Amniotic stem cell (primary cell): Measurements from ENCODE around the gene MACROH2A1.

Experiments
- DNase-seq: peaks from one replicate; lab custom pipeline; 2025; lab: John Stamatoyannopoulos, UW

Gene MACROH2A1

DNA sequence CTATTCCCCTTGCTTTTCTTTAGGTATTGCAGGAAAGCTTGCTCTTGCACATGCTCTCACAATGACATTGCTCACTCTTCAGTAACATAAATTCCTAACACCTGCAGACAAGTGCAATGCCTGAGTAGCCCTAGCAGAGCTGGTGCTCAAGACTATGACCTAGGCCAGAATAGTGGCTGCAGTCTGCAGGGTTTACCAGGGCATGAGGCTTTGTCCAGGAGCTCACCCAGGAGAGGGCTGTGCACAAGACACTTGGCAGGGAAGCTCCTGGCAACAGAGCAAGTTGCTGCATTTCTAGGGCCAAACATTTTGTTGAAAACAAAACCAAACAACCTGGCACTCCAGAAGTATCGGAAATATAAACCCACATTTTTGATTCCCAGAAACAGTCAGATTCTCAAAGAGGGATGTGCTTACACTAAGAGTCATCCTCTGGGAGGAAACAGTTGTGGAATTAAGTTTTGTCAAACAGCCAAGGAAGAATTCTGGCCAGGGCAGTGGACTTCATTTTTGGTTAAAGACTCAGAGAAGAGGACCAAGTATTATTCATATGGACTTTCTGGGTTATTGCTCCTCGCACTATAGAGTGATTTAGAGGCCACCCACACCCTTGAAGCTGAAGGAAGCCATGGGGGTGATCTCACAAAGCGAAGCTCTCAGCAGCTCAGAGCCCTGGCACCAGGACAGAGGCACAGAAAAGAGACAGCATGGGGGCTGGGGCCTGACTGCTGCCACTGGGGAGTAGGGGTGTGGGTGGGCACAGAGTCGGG, 44.9 kb downstream of the MACROH2A1 start:
- DNase-seq: peak; percentile 85

DNA sequence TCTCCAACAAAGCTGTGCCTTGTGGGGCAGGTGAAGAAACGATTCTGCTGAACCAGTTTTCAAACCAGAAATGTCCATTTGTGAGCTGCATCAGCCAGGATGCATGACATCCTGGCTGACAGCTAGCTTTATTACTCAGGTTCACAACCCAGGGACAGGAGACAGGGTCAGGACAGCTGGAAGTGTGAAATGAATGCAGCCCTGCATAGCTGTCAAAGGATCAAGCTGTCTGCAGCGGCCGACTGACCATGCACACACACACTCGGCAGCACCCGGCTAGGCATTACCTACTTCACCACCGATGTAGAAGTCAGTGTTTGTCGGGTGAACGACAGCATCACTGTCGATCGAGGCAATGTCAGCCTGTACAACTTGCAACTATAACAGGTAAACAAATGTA, 48.5 kb downstream of the MACROH2A1 start:
- no peak for DNase-seq

DNA sequence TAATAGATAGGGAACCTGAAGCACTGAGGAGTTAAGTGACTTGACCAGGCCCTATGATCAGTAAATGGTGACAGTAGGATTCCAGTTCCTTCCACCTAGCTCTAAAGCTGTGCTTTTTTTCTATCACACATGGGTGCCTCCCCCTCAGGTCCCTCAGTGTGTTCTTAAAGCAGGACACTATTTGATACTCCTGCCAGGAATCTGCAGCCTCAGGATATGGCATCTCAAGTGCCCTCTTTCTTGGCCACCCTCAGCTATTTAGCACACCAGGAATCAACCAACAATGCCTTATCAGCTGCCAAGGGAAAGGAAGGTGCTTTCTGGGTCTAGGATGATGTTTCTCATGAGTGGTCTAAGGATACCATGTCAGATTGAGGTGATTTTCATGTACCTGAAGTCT, 49.1 kb downstream of the MACROH2A1 start:
- DNase-seq: no peak

DNA sequence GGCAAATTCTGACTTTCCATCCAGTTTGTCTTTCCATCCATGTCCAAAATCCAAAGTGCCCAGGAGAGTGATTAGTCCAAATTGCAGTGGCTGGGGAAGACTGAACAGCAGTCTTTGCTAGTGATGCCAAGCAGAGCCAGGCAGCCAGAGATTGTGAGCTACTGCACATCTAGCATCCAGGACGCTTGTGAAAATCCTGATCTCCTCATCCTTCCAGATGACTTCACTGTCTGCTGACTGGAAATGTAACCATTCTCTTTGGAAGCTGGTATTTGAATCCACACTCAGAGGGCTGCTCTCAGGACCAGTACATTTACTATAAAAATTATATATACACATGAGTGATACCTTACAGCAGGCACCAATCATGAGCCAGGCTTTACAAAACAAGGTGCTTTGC, 49.6 kb downstream of the MACROH2A1 start:
- DNase-seq: no peak

DNA sequence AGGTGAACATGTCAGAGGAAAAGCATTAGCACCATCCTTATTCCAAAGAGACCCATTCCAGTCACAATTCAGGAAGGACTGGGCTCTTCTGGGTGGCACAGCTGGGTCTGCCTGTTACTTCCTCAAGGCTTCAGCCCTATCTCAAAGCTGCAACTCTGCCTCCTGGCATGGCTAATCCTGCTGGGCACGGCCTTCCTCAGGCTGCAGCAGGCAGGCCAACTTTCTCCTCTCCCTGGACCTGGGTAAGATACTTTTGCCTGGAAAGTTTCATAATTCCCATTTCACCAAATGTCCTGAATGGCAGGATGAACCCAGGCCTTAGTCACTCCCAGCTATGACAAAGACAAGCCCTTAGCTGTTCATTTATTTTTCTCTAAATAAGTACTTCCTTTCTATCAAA, 50.1 kb downstream of the MACROH2A1 start:
- no peak for DNase-seq

DNA sequence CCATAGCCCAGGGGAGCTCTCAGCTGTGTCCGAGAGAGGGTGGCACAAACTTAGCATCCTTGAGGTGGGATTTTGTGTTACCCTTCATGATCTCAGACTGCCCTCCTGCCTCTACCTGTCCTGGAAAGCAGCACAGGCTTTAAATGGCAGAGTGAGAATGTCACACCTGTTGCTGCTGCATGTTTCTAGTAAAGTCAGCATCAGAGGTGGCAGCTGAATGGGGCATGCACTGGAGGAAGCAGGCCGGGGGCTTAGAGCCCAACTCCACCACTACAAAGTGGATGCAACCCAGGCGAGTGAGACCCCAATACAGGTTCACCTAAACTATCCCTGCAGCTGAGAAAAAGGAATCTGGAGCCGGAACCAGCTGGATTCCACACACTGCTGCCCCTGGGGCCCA, 51.6 kb downstream of the MACROH2A1 start:
- DNase-seq: no peak

DNA sequence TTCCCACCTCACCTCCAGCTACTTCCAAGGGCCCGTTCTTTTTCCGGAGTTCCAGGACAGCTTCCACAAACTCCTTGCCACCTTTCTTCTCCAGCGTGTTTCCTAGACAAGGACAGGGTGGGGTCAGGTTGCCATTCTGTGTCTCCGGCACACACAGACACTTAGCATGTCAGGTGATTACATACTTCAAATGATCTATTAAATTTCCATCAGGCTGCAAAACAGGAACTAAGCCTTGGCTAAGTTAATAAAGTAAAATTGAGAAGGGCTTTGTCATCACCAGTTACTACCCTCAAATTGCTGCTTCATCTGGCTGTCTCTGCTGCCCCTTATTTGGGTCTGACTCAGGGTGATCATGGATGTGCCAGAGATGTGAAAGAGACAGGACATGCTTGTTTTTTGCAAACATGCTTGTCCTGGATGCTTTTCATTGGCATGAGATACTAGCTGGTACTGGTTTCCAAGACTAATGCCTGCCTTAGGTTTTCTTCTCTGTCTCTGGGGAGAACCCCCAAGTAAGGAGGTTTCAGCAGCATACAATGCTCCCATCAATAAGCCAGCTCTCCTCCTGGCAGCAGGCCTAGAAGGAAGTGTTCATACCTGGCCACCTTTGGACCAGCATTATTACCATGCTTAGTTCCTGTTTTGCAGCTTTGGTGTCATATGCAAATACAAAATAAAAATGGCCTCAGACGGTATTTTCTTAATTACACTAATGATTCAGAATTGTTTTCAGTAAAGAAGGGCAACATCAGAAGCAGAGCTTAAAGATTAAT, 52.9 kb downstream of the MACROH2A1 start:
- DNase-seq: no peak

DNA sequence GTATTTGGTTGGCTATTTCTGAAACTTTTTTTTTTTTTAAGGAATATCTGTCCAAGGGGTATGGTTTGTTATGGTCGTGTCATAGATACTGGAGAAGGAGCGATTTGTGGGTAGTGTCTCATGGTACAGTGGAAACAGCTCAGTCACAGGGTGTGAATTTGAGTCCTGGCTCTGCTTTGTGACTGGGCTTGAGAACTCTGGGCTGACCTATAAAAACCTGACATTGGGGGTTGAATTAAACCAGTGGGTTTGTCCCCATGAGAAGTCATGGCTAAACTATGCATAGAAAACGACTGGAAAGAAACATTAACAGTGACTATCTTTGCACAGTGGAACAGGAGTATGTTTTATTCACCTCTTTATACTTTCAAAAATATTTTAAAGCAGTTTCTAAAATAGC, 54.7 kb downstream of the MACROH2A1 start:
- DNase-seq: no peak

DNA sequence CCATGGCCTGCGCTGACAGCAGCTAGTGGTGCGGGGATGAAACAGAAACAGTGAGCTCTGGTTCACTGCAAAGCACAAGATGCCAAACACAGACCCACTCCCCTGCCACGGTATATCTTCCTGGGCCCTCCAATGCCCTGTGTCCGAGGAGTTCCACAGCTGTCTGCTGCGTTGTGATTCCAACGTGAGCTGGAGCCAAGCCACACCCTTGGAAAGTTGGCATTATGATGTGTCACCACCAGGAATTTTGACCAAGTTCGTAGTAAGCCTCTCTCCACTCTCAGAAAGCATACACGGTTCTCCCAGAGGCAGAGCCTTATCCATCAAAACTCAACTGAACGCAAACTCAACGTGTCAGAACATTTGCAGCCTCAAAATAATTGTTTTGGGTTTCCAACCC, 55.6 kb downstream of the MACROH2A1 start:
- DNase-seq: no peak

DNA sequence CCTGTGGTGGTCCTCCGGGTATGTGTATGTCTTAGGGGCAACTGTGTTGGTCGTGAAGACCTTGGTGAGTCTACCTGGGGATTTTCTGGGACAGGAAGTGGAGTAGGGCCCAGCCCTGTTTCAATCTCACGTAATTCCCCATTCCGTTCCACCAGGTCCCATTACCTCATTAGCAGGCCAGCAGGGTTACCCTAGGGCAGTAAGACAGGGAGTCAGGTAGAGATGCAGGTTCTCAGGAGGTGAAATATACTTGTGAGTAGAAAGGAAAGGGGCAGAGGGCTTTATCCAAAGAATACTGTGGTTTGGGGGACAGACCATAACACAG, 56.5 kb downstream of the MACROH2A1 start:
- DNase-seq: no peak

DNA sequence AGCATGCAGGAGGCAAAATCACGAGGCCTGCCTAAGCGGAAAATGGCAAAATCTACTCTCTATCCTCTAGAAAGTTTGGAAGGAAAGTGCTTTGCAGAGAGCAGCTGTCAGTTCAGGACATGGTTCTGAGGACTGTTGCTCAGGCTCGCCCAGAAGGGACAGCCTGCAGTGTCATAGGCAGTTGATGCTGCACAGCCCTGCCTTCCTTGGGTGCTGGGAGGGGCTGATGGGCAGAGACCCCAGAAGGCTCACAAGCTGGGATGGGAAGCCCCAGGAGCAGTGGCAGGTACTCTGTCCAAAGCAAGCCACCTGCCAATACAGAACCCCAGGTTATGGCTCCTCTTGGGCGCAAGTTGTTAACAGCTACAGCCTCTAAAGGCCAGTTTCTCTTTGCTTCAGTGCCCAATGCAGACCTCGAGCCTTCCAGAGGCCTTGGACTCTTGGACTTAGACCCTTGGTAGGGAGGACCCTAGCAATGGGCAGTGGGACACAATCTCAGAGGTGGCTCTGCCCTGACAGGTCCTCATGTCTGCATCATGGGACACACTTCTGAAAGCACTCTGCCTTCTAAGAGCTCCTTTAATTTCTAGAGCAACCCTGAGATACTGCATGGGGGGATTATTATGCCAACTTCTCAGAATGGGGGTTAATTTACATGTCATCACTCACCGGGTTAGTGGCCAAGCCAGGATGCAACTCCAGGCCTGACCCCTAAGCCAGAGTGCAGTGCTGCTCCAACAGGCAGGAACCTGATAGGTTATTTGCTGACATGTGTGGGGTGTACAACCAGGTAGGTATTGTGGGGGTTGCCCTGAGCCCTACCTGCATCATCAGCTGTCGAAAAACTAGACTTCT, 57.1 kb downstream of the MACROH2A1 start:
- DNase-seq: no peak

DNA sequence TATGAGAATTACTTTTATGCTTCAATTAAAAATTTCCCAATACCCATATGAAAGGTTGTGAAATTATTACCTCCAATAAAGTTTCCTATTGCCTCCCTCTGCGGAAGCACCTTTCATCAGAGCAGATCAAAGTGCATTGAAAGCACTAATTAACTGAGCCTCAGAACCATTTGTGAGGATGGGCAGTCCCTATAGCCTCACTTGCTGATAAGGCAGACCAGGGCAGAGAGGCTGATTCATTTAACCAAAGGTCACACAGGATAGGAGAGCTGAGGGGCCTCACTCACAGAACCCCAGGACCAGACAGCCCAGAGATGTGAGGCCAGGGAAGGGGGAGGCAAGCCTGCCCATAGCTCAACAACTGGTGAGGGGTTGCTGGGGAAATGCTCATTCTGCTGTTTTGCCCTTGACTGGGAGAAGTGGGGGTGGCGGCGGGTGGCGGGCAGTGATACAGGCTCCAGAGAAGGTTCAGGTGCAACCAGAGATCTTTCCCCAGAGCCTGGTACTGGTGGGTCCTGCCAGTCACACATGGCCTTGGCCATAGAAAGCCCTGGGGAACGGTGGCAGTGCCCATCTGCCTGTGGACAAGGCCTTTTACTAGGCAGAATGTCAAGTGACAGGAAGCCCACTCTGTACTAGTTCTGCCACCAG, 57.9 kb downstream of the MACROH2A1 start:
- DNase-seq: no peak

DNA sequence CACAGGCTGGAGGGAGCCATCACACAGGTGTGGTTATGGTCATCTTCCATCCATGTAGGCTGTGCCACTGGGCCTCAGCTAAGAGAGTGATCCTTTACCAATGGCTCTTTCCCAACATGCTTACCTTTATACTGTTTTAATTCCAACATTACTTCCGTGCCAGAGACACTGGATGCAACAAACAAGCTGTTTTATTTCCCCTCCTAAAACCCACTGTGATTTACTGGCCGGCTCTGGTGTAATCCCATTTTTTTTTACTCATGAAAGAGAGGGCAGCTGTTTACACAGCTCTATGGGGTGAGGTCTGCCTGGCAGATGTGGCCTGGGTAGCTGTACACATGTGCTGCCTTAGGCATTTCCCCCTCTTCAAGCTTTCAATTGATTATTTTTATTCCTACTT, 58.5 kb downstream of the MACROH2A1 start:
- no peak for DNase-seq

DNA sequence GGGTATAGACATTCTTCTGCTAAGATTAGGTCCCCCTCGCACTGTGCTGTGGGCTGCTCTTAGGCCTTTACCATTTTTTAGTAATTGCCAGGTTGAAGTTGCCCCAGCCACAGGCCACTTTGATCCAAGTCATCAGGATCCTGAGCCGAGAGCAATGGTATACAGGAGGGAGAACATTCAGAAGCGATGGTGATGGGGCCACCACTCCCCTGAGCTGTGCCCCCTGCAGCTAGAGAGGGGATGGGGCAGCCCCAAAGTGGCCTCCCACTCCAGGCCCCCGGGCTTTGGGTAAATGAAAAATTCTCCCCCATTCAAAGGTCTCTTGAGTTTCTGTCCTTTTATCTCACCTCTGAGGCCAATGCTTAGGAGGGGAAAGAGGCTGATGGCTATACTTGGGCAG, 59.4 kb downstream of the MACROH2A1 start:
- no peak for DNase-seq

DNA sequence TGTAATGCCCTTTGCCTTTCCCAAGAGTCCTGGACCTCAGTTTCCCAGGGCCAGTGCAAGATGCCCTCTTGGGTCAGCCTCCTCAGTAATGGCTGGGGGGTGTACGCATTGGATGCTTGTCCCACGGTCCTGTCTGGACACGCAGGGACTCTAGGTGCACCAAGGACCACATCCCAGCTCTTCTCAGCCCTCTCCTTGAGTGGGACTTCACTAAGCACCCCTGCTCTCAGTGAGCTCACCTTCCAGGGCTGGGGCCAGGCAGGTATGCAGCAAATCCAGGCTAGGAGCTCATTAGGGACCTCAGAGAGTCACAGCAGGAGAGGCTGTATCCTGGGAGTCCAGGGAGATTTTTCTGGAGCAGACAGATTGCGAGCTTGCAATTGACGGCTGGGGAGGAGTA, 59.8 kb downstream of the MACROH2A1 start:
- no peak for DNase-seq

DNA sequence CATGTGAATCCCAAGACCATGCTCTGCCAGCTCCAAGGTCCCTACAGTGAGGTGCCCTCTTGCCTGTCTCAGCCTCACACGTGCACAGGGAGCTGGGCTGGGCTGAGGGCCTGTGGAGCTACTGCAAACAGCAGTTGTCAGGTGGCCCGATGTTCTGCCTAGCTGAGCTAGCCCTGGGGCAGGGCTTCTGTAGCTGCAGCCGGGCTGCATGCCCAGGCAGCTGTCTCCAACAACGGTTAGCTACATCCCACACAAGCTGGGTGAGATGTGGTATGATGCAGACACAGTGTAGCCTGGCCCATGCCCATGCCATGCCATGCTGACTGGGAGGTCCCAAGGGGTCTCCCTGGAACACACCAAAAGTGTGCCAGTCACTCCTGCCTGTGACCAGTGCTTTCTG, 62.0 kb downstream of the MACROH2A1 start:
- no peak for DNase-seq

DNA sequence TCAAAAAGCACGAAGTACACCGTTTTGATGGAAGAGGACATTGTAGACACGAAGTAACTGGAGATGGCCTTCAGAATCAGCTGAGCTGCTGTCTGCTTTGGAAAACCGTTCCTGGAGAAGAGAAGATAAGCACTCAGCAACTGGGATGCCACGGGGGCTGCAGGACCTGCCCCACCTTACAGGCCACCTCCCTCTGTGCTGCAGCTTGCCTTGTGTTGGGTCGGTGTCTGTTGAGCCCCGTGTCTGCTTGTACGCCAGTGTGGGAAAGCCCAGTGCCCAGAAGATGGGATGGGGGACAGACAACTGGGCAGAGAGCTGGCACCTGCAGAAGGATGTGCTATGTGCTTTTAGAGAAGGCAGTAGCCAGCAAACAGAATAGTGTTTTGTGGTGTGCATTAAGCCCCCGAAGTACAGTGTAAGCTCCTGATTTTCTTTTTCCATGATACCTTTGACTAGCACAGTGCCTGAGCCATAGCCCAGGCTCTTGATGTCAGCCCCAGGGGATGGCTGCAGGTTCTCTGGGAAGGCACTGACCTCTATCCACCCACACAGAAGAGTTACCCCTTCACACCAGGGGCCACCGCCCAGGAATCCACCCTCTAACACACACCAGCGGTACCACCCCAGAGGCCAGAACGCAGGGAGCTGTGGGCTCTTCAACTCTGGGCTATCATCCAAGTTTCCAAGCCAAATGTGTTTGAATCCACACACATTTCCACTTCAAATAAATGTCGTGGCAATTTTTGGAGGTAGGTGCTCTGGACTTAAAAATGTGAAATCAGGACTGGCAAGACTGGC, 63.8 kb downstream of the MACROH2A1 start:
- no peak for DNase-seq

DNA sequence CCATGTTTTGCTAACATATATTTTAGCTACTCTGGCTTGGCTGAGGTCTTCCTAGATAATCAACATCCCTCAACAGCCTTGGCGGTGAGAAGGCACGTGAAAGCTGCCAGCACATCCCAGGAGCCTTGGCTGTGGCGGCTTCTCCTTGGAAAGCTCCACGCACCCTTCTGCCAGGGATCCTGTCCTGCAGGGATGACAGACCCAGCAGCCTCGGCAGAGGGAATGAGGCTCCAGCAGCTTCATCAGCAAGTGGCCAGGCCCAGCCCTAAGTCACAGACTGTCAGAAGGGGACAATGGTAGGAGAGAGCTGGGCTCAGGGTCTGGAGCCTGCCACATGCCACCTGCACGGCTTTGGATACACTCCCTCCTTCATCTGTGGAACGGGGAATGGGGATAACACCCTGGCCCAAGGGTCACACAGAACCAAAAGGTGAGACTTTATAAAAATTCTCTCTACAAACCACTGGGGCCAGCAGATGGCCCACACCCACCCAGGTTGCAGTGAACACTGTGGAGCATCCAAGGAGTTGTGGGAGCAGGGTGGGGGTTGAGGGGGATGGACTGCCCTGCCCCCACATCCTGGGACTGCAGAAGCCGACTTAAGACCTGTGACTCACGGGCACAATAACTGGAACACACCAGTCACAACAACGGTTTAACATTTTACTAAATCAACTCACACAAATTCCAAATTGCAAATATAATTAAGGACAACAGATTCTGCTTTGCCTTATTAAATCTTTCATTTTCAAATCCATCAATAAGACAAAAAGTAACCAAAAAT, 65.1 kb downstream of the MACROH2A1 start:
- no peak for DNase-seq

DNA sequence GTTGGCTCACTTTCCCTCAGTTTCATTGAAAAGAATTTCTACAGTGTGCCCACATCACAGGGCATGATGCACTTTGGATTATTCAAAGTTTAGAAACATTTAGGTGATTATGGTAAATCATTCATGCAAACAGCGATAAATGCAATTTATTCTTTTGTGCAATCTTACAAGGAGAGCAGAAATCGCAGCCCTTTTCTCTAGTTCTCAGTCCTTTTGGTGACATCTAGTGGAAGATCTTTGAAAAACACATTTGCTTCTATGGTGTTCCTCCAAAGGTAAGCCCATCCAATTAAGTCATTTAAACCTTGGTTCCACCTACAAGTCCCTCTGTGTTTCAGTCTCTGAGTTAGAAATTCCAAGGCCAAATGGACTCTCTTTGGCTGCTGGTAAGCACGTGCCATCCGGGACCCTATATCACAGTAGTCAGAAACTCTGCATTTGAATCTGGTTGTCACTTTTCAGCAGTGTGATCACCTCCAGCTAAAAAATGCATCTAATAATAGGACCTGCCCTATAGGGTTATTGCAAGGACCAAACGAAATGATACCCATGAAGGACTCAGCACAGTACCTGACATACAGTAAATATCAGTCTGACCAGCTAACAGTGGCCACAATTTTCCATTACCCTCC, 66.4 kb downstream of the MACROH2A1 start:
- peak; percentile 75 for DNase-seq

DNA sequence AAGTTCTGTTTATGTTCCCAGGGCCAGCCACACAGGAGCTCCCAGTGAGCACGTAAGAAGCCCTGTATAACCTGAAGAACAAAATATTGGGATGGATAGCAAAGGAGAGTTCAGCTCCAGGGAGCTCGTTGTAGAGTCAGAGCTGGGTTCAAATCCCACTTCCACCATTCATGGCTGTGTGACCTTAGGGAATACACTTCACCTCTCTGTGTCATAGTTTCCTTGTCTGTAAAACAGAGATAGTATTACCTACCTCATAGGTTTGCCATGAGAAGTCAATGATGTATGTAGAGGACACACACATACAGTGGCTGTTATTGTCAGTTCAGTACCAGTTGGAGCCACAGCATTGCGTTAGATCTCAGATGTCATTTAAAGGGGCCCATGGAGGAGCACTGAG, 67.4 kb downstream of the MACROH2A1 start:
- DNase-seq: no peak
